CD4-positive, alpha-beta T cell (primary cell): ENCODE data around the gene LNPEP. TPM values are rescaled to one million over a fixed set of nuclear protein-coding genes. Genes with fewer than 3 reads are reported as not detected.

Source experiments
- ATAC-seq: fragments of 200-7000 bp; cut with Tn5 transposase; one replicate; pipeline ENCODE4 v1.10.0; 2022; ENCODE audit warnings: mild to moderate bottlenecking; ENCODE audit not compliant: poor library complexity
- CTCF ChIA-PET: fragments of 350-600 bp; sonication (Branson Sonifier 250); formaldehyde crosslinking; loops from one replicate; lab custom pipeline; 2021; ENCODE audit warnings: antibody characterized with exemption, inconsistent platforms; lab: Charles Lee
- POLR2A ChIA-PET: fragments of 350-600 bp; sonication (Branson Sonifier 250); formaldehyde crosslinking; loops from one replicate; lab custom pipeline; 2021; ENCODE audit warnings: antibody characterized with exemption, inconsistent platforms; lab: Charles Lee
- DNase-seq, 14 experiments: peaks; one replicate each; pipeline ENCODE4 v3.0.0-alpha.2; 2013 to 2020; ENCODE audit warnings: mixed read lengths in 2 of 14
- H3K27ac ChIP-seq, 2 donors: one replicate each; pipeline versions ENCODE4 v1.5.1 to v1.7.0; 2013; ENCODE audit warnings: low read length in 2 of 2, low read depth in 1 of 2, mild to moderate bottlenecking in 1 of 2
- H3K27me3 ChIP-seq, 2 experiments: 1 replicate in 1 of 2; 2 replicates in 1 of 2; pipeline versions ENCODE4 v1.6.1 to v1.7.0; 2013; ENCODE audit warnings: low read length in 2 of 2, control low read depth in 1 of 2, mild to moderate bottlenecking in 1 of 2, moderate library complexity in 1 of 2; ENCODE audit not compliant: insufficient read depth in 2 of 2, control insufficient read depth in 1 of 2
- H3K36me3 ChIP-seq: one replicate; pipeline ENCODE4 v1.6.1; 2013; ENCODE audit warnings: low read length, control low read depth; ENCODE audit not compliant: insufficient read depth
- H3K4me1 ChIP-seq: one replicate; pipeline ENCODE4 v1.6.1; 2013; ENCODE audit warnings: low read length, control low read depth; ENCODE audit not compliant: insufficient read depth
- H3K4me3 ChIP-seq: one replicate; pipeline ENCODE4 v1.5.1; 2013; ENCODE audit warnings: mild to moderate bottlenecking, low read length, moderate library complexity
- H3K9me3 ChIP-seq, 2 experiments: 1 replicate in 1 of 2; 2 replicates in 1 of 2; pipeline versions ENCODE4 v1.6.1 to v1.7.0; 2013; ENCODE audit warnings: low read length in 2 of 2, mild to moderate bottlenecking in 2 of 2, control low read depth in 1 of 2, moderate library complexity in 1 of 2; ENCODE audit not compliant: control insufficient read depth in 1 of 2, insufficient read depth in 1 of 2
- H3K27ac Mint-ChIP-seq: one replicate; pipeline ENCODE4 v1.8.0; 2020; ENCODE audit warnings: mixed read lengths
- H3K27me3 Mint-ChIP-seq: one replicate; pipeline ENCODE4 v1.8.0; 2021; ENCODE audit warnings: mixed read lengths
- H3K36me3 Mint-ChIP-seq: one replicate; pipeline ENCODE4 v1.8.0; 2021; ENCODE audit warnings: low read depth, mixed read lengths
- H3K4me1 Mint-ChIP-seq: one replicate; pipeline ENCODE4 v1.8.0; 2021; ENCODE audit warnings: low read depth, mixed read lengths
- H3K4me3 Mint-ChIP-seq: one replicate; pipeline ENCODE4 v1.8.0; 2020; ENCODE audit warnings: mild to moderate bottlenecking, mixed read lengths
- H3K9me3 Mint-ChIP-seq: one replicate; pipeline ENCODE4 v1.8.0; 2020; ENCODE audit warnings: mixed read lengths
- intact Hi-C, 2 experiments: fragments of 100-400 bp; cut with DNase I in 1 of 2; cut with micrococcal nuclease in 1 of 2; formaldehyde crosslinking; loops; one replicate each; pipeline versions ENCODE4 v1.15.1 to v1.9.0; 2023 to 2025; cut with DNase I, micrococcal nuclease
- total RNA-seq, 174 experiments: library from RNA in 2 of 174; stranded (reverse) in 2 of 174; gene quantifications; one replicate each; pipeline ENCODE4 v1.2.3 and lab custom pipeline; 2021 to 2026
- TF ChIP-seq, protein P1 (sequence below): fragments of 200-600 bp; IDR thresholded peaks from one replicate; pipeline ENCODE4 v1.8.0; 2022; ENCODE audit warnings: antibody characterized with exemption, mild to moderate bottlenecking

Gene LNPEP
- total RNA-seq, 2 experiments from 2014 or later: 52.0 to 52.7 TPM

DNA sequence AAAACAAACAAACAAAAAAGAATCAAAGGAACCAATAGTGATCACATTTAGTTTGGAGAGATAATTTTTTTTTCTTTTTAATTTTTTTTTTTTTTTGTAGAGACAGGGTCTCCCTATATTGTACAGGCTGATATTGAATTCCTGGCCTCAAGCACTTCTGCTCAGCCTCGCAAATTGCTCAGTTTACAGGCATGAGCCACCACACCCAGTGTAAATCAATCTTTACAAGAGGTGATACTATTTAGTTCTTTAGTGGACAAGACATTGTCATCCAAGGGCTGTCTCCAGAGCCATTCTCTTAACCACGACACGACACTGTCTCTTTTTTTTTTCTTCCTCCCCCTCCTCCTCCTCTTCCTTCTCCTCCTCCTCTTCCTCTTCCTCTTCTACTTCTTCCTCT is 30.0 kb upstream of the LNPEP start:
- H3K4me1 ChIP-seq: no peaks in the 10 kb centered on the region
- intact Hi-C loops: no loop called here
- DNase-seq (no peak), ATAC-seq (no peak)
- no peak overlapping the region for H3K4me3 Mint-ChIP-seq
- no peaks in the 10 kb centered on the region for H3K27me3 Mint-ChIP-seq
- H3K27me3 ChIP-seq: no peaks in the 10 kb centered on the region
- H3K9me3 Mint-ChIP-seq: no peaks in the 10 kb centered on the region
- TF ChIP-seq, protein P1, sequence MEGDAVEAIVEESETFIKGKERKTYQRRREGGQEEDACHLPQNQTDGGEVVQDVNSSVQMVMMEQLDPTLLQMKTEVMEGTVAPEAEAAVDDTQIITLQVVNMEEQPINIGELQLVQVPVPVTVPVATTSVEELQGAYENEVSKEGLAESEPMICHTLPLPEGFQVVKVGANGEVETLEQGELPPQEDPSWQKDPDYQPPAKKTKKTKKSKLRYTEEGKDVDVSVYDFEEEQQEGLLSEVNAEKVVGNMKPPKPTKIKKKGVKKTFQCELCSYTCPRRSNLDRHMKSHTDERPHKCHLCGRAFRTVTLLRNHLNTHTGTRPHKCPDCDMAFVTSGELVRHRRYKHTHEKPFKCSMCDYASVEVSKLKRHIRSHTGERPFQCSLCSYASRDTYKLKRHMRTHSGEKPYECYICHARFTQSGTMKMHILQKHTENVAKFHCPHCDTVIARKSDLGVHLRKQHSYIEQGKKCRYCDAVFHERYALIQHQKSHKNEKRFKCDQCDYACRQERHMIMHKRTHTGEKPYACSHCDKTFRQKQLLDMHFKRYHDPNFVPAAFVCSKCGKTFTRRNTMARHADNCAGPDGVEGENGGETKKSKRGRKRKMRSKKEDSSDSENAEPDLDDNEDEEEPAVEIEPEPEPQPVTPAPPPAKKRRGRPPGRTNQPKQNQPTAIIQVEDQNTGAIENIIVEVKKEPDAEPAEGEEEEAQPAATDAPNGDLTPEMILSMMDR: no peak
- H3K4me3 ChIP-seq: no peak overlapping the region
- H3K9me3 ChIP-seq: no peaks in the 10 kb centered on the region
- H3K27ac ChIP-seq: no peak overlapping the region
- peak overlapping the region; percentile 61 for H3K27ac Mint-ChIP-seq
- H3K36me3 Mint-ChIP-seq: peaks cover 96% of the 10 kb centered on the region
- H3K4me1 Mint-ChIP-seq: peaks cover 19% of the 10 kb centered on the region
- peaks cover 85% of the 10 kb centered on the region for H3K36me3 ChIP-seq
- ChIA-PET POLR2A (interaction anchor here (0.7 kb wide), 1 partner anchor 16 kb away, joined by 3 read pairs; no protein-coding TSS in a partner anchor), CTCF (interaction anchor here (0.9 to 1.0 kb wide), 2 partner anchors 17 to 18 kb away, joined by 3 read pairs; no protein-coding TSS in a partner anchor)

DNA sequence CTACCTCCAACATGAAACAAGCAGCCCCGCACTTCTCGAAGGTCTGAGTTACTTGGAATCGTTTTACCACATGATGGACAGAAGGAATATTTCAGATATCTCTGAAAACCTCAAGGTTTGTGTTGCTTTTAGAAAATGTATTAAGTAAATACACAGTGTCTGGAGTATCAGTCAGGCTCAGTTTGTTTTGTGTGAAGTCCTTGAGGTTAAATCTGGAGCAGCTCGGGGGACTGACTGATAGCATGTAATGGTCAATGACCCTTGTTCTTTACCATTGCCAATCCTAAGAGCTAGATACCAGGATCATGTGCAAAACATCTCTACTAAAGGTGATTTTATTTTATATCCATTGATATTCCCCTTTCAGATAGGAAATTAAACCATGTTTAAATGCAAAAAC is 26.9 kb upstream of the LNPEP start:
- no peaks in the 10 kb centered on the region for H3K9me3 ChIP-seq
- H3K4me1 ChIP-seq: no peaks in the 10 kb centered on the region
- Mint-ChIP-seq H3K36me3 (peaks cover 83% of the 10 kb centered on the region), H3K27ac (peak overlapping the region; percentile 24), H3K27me3 (no peaks in the 10 kb centered on the region), H3K4me3 (no peak overlapping the region), H3K9me3 (no peaks in the 10 kb centered on the region), H3K4me1 (peaks cover 21% of the 10 kb centered on the region)
- H3K27me3 ChIP-seq: no peaks in the 10 kb centered on the region
- POLR2A ChIA-PET: interaction anchor here (0.9 to 1.4 kb wide), 2 partner anchors 27 to 29 kb away, joined by 3 to 4 read pairs; partner anchors contain the start of gene LNPEP
- ATAC-seq (no peak), DNase-seq (no peak)
- CTCF ChIA-PET: interaction anchor here (0.6 kb wide), 1 partner anchor 35 kb away, joined by 4 read pairs; no protein-coding TSS in a partner anchor
- peak overlapping the region in 1 of 2 donors; percentile 0 for H3K27ac ChIP-seq
- intact Hi-C loops: no loop called here
- H3K4me3 ChIP-seq: no peak overlapping the region
- H3K36me3 ChIP-seq: peaks cover 76% of the 10 kb centered on the region
- TF ChIP-seq, protein P1: no peak

DNA sequence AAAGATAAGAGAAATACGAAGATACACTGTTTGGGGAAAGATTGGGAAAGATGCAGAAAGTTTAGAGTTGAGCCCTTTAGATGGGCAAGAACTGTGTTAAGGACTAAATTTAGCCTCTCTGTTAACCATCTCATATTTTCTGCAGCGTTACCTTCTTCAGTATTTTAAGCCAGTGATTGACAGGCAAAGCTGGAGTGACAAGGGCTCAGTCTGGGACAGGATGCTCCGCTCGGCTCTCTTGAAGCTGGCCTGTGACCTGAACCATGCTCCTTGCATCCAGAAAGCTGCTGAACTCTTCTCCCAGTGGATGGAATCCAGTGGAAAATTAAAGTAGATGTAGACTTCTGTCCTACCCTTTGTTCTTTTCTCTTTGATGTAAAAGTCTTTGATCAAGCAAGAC is 26.4 kb upstream of the LNPEP start:
- DNase-seq: no peak
- Mint-ChIP-seq H3K27ac (peak overlapping the region; percentile 24), H3K9me3 (no peaks in the 10 kb centered on the region), H3K4me3 (no peak overlapping the region), H3K36me3 (peaks cover 83% of the 10 kb centered on the region), H3K27me3 (no peaks in the 10 kb centered on the region), H3K4me1 (peaks cover 22% of the 10 kb centered on the region)
- Histone ChIP-seq H3K27me3 (no peaks in the 10 kb centered on the region), H3K4me3 (no peak overlapping the region), H3K9me3 (no peaks in the 10 kb centered on the region), H3K27ac (peak overlapping the region in 1 of 2 donors; percentile 0), H3K36me3 (peaks cover 76% of the 10 kb centered on the region), H3K4me1 (no peaks in the 10 kb centered on the region)
- intact Hi-C loops: no loop called here
- CTCF ChIA-PET: interaction anchor here (0.6 to 2.2 kb wide), 3 partner anchors 8 to 40 kb away, joined by 3 to 9 read pairs (median 4); no protein-coding TSS in a partner anchor
- POLR2A ChIA-PET: interaction anchor here (0.9 to 1.4 kb wide), 2 partner anchors 27 to 28 kb away, joined by 3 to 4 read pairs; partner anchors contain the start of gene LNPEP
- ATAC-seq: no peak
- TF ChIP-seq, protein P1: no peak
